OCI-LY7 (cell line): ENCODE measurements around the gene NFKBIE.

Experiments
- EZH2phosphoT487 ChIP-seq: fragments of 200-600 bp; sonication (generic); IDR thresholded peaks from 2 replicates; pipeline ENCODE4 v1.6.1; 2018; ENCODE audit warnings: low read depth, borderline replicate concordance, mild to moderate bottlenecking, mixed run types, antibody characterized with exemption, low read length, moderate library complexity, mixed read lengths
- TF ChIP-seq, protein P1 (sequence below): fragments of 200-600 bp; sonication (generic); conservative IDR thresholded peaks from 2 replicates; pipeline ENCODE4 v1.5.1; 2014; ENCODE audit warnings: mild to moderate bottlenecking, antibody characterized with exemption, low read length, moderate library complexity, mixed read lengths

- TF ChIP-seq, protein P1, sequence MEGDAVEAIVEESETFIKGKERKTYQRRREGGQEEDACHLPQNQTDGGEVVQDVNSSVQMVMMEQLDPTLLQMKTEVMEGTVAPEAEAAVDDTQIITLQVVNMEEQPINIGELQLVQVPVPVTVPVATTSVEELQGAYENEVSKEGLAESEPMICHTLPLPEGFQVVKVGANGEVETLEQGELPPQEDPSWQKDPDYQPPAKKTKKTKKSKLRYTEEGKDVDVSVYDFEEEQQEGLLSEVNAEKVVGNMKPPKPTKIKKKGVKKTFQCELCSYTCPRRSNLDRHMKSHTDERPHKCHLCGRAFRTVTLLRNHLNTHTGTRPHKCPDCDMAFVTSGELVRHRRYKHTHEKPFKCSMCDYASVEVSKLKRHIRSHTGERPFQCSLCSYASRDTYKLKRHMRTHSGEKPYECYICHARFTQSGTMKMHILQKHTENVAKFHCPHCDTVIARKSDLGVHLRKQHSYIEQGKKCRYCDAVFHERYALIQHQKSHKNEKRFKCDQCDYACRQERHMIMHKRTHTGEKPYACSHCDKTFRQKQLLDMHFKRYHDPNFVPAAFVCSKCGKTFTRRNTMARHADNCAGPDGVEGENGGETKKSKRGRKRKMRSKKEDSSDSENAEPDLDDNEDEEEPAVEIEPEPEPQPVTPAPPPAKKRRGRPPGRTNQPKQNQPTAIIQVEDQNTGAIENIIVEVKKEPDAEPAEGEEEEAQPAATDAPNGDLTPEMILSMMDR, result no peak
- no peak for TF ChIP-seq EZH2phosphoT487
Measured at GRCh38 chr6:44305200-44305725, 39.9 kb upstream of the NFKBIE start.
